ENCODE measurements around the gene DIPK1A.

The DIPK1A gene

GRCh38 chr1:92870591-92870990, 90.7 kb downstream of the DIPK1A start:
- no peak for DNase-seq

GRCh38 chr1:92864131-92864530, 97.1 kb downstream of the DIPK1A start:
- no peak for DNase-seq

GRCh38 chr1:92862605-92863004, 98.7 kb downstream of the DIPK1A start:
- no peak for DNase-seq

GRCh38 chr1:92859400-92860039, 101.7 kb downstream of the DIPK1A start:
- DNase-seq = peak; percentile 35

- peak; percentile 92 for DNase-seq
Measured at GRCh38 chr1:92858564-92859399, 102.5 kb downstream of the DIPK1A start.

GRCh38 chr1:92857817-92858216, 103.4 kb downstream of the DIPK1A start:
- no peak for DNase-seq

- no peak for DNase-seq
Measured at GRCh38 chr1:92855236-92855635, 106.0 kb downstream of the DIPK1A start.

GRCh38 chr1:92854101-92854785, 107.0 kb downstream of the DIPK1A start:
- DNase-seq = no peak

GRCh38 chr1:92853299-92853698, 108.0 kb downstream of the DIPK1A start:
- peak; percentile 53 for DNase-seq

GRCh38 chr1:92851729-92852128, 109.5 kb downstream of the DIPK1A start:
- peak; percentile 32 for DNase-seq

GRCh38 chr1:92850019-92850418, 111.2 kb downstream of the DIPK1A start:
- no peak for DNase-seq

- peak; percentile 14 for DNase-seq
Measured at GRCh38 chr1:92848201-92848600, 113.1 kb downstream of the DIPK1A start.

- DNase-seq = no peak
Measured at GRCh38 chr1:92845908-92846307, 115.4 kb downstream of the DIPK1A start.

- no peak for DNase-seq
Measured at GRCh38 chr1:92844439-92844838, 116.8 kb downstream of the DIPK1A start.

GRCh38 chr1:92843429-92844352, 117.6 kb downstream of the DIPK1A start:
- peak; percentile 48 for DNase-seq

GRCh38 chr1:92843046-92843423, 118.2 kb downstream of the DIPK1A start:
- peak; percentile 26 for DNase-seq

GRCh38 chr1:92842082-92843045, 118.9 kb downstream of the DIPK1A start:
- no peak for DNase-seq

- no peak for DNase-seq
Measured at GRCh38 chr1:92840600-92840999, 120.7 kb downstream of the DIPK1A start.

GRCh38 chr1:92839442-92839841, 121.8 kb downstream of the DIPK1A start:
- no peak for DNase-seq

- DNase-seq = no peak
Measured at GRCh38 chr1:92838519-92838918, 122.7 kb downstream of the DIPK1A start.

- no peak for DNase-seq
Measured at GRCh38 chr1:92837062-92837461, 124.2 kb downstream of the DIPK1A start.

Data from NCI-H82 (cell line).